ENCODE data around the gene AQP12B.

GRCh38 chr2:240647503-240648154 lies 35.1 kb downstream of the AQP12B start:
- no peak for TF ChIP-seq CTCF (IDR thresholded peaks at IDR 0.05; ENCODE audit: low read length)
- TF ChIP-seq EZH2phosphoT487 (IDR thresholded peaks at IDR 0.05; ENCODE audit: low read length), result no peak
- no peak for TF ChIP-seq EZH2 (optimal IDR thresholded peaks at IDR 0.05; ENCODE audit: low read depth, low read length)

Data from MM.1S (cell line).